Calu3 (cell line): Measurements from ENCODE around the gene CENPS. TPM values are rescaled to one million over a fixed set of nuclear protein-coding genes. Genes with fewer than 3 reads are reported as not detected.

Source experiments
- BruUV-seq: library from RNA; stranded (reverse); fragments of 400-500 nt; replicated peaks from 2 replicates; lab custom pipeline; 2021; lab: Mats Ljungman, UMichigan
- CTCF ChIA-PET: fragments of 300-600 bp; sonication (Branson Sonifier 250); formaldehyde crosslinking; loops from one replicate; lab custom pipeline; 2022; ENCODE audit warnings: antibody characterized with exemption; lab: Charles Lee
- DNase-seq: peaks from one replicate; pipeline ENCODE4 v3.0.0; 2022
- H3K27ac Mint-ChIP-seq: one replicate; pipeline ENCODE4 v1.8.0; 2022; ENCODE audit warnings: mixed read lengths; ENCODE audit not compliant: unreplicated experiment
- H3K27me3 Mint-ChIP-seq: one replicate; pipeline ENCODE4 v1.8.0; 2022; ENCODE audit warnings: mixed read lengths; ENCODE audit not compliant: unreplicated experiment
- H3K36me3 Mint-ChIP-seq: one replicate; pipeline ENCODE4 v1.8.0; 2022; ENCODE audit warnings: mild to moderate bottlenecking, moderate library complexity, mixed read lengths; ENCODE audit not compliant: insufficient read depth, unreplicated experiment
- H3K4me1 Mint-ChIP-seq: one replicate; pipeline ENCODE4 v1.8.0; 2022; ENCODE audit warnings: mild to moderate bottlenecking, low read depth, mixed read lengths; ENCODE audit not compliant: unreplicated experiment
- H3K4me3 Mint-ChIP-seq: one replicate; pipeline ENCODE4 v1.8.0; 2022; ENCODE audit warnings: mild to moderate bottlenecking, low read depth, moderate library complexity, mixed read lengths; ENCODE audit not compliant: unreplicated experiment
- H3K9me3 Mint-ChIP-seq: one replicate; pipeline ENCODE4 v1.8.0; 2022; ENCODE audit warnings: low read depth, mixed read lengths; ENCODE audit not compliant: unreplicated experiment
- CTCF ChIP-seq: fragments of 200-600 bp; IDR thresholded peaks from one replicate; pipeline ENCODE4 v1.8.0; 2022; ENCODE audit warnings: antibody characterized with exemption; ENCODE audit not compliant: unreplicated experiment
- intact Hi-C: fragments of 100-400 bp; cut with micrococcal nuclease; formaldehyde crosslinking; loops from one replicate; pipeline ENCODE4 v1.10.0; 2022; ENCODE audit not compliant: unreplicated experiment
- total RNA-seq: library from RNA; stranded (reverse); gene quantifications from 2 replicates; pipeline ENCODE4 v1.2.3, GENCODE V29; 2022

Gene CENPS
- total RNA-seq, 1 experiment from 2014 or later = 18.0 TPM

GRCh38 chr1:10389271-10389973 lies 40.8 kb upstream of the CENPS start:
- H3K4me1 Mint-ChIP-seq = peaks cover 14% of the 10 kb centered on the region
- H3K9me3 Mint-ChIP-seq = no peaks in the 10 kb centered on the region
- TF ChIP-seq CTCF = no peak
- H3K27ac Mint-ChIP-seq = no peak overlapping the region
- CTCF ChIA-PET = no interaction called here
- peaks cover 4% of the 10 kb centered on the region for H3K36me3 Mint-ChIP-seq
- no peak for DNase-seq
- no peak overlapping the region for H3K4me3 Mint-ChIP-seq
- intact Hi-C loops = no loop called here
- no TSS peak for BruUV-seq
- H3K27me3 Mint-ChIP-seq = no peaks in the 10 kb centered on the region

- CTCF ChIA-PET = no interaction called here
- no peak overlapping the region for H3K27ac Mint-ChIP-seq
- H3K27me3 Mint-ChIP-seq = no peaks in the 10 kb centered on the region
- intact Hi-C loops = no loop called here
- no peak overlapping the region for H3K4me3 Mint-ChIP-seq
- no peak for DNase-seq
- no peaks in the 10 kb centered on the region for H3K9me3 Mint-ChIP-seq
- no peaks in the 10 kb centered on the region for H3K4me1 Mint-ChIP-seq
- peaks cover 42% of the 10 kb centered on the region for H3K36me3 Mint-ChIP-seq
- BruUV-seq = no TSS peak
- TF ChIP-seq CTCF = no peak
Observed at GRCh38 chr1:10396870-10397269, 33.4 kb upstream of the CENPS start.

- intact Hi-C loops = loop anchor here (1.0 kb wide), 1 partner anchor 10 kb away; no protein-coding TSS in a partner anchor
- TF ChIP-seq CTCF = no peak
- no peaks in the 10 kb centered on the region for H3K4me1 Mint-ChIP-seq
- CTCF ChIA-PET = interaction anchor here (0.6 to 1.9 kb wide), 5 partner anchors 9 to 172 kb away, joined by 3 to 6 read pairs (median 3); no protein-coding TSS in a partner anchor
- H3K4me3 Mint-ChIP-seq = peak overlapping the region; percentile 80
- peak overlapping the region; percentile 50 for H3K27ac Mint-ChIP-seq
- DNase-seq = no peak
- H3K36me3 Mint-ChIP-seq = peaks cover 48% of the 10 kb centered on the region
- H3K27me3 Mint-ChIP-seq = no peaks in the 10 kb centered on the region
- BruUV-seq = TSS peak; percentile 46
- H3K9me3 Mint-ChIP-seq = no peaks in the 10 kb centered on the region
Observed at GRCh38 chr1:10398278-10398733, 31.9 kb upstream of the CENPS start.

- BruUV-seq = no TSS peak
- H3K4me1 Mint-ChIP-seq = no peaks in the 10 kb centered on the region
- intact Hi-C loops = loop anchor here (1.0 kb wide), 1 partner anchor 11 kb away; no protein-coding TSS in a partner anchor
- H3K9me3 Mint-ChIP-seq = no peaks in the 10 kb centered on the region
- H3K36me3 Mint-ChIP-seq = peaks cover 54% of the 10 kb centered on the region
- peak; percentile 97 for DNase-seq
- no peaks in the 10 kb centered on the region for H3K27me3 Mint-ChIP-seq
- TF ChIP-seq CTCF = no peak
- CTCF ChIA-PET = interaction anchor here (0.6 to 1.9 kb wide), 5 partner anchors 8 to 172 kb away, joined by 3 to 6 read pairs (median 3); no protein-coding TSS in a partner anchor
- H3K4me3 Mint-ChIP-seq = peak within 1 kb of the TSS; percentile 80
- peak within 1 kb of the TSS; percentile 63 for H3K27ac Mint-ChIP-seq
Observed at GRCh38 chr1:10398734-10399443, 31.3 kb upstream of the CENPS start, which contains the start of gene PGD. Gene PGD, plus strand, starts transcription at chr1:10399064. Its CDS starts 54 bp downstream, at chr1:10399118.
